ENCODE measurements around the gene CCDC122.
"Not testable (repeated sequence)": the region's sequence is repeated elsewhere in the genome, so short reads cannot be mapped to it uniquely, and the experiment has no call there.

CCDC122 gene

DNA sequence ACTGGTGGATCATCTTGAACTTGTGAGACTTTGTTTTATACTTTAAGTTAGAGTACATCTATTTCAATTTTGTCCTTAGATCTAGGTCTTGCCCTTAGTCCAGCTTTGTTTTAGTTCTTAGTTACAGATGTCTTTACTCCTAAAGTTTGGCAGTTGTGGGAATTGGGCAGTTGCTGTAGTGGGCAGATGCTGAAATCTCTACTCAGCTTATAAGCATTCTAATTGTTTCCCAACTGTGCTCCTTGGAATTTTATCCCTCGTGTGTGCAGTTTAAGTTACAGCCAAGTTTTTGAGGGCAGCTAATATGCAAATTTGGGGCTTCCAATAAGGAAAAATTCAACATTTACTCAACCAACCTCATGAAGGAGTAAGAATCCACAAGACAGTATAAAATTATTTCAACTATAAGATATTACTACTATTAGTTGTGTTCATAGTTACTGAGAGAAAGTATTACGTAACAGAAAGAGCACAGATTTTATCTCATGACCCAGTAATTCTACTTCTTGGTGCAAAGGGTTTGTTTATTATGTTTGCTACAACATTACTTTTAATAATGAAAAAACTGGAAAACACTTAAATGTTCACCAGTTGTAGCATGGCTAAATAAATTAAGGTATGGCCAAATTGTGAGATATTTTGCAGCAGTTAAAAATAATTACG, 32.9 kb downstream of the CCDC122 start:
- CTCF ChIA-PET, result no interaction called here
- TF ChIP-seq, protein P1, sequence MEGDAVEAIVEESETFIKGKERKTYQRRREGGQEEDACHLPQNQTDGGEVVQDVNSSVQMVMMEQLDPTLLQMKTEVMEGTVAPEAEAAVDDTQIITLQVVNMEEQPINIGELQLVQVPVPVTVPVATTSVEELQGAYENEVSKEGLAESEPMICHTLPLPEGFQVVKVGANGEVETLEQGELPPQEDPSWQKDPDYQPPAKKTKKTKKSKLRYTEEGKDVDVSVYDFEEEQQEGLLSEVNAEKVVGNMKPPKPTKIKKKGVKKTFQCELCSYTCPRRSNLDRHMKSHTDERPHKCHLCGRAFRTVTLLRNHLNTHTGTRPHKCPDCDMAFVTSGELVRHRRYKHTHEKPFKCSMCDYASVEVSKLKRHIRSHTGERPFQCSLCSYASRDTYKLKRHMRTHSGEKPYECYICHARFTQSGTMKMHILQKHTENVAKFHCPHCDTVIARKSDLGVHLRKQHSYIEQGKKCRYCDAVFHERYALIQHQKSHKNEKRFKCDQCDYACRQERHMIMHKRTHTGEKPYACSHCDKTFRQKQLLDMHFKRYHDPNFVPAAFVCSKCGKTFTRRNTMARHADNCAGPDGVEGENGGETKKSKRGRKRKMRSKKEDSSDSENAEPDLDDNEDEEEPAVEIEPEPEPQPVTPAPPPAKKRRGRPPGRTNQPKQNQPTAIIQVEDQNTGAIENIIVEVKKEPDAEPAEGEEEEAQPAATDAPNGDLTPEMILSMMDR (IDR thresholded peaks at IDR 0.05; ENCODE audit: control extremely low read depth, extremely low read depth, low read depth, missing control alignments), result no peak
- DNase-seq (ENCODE audit: extremely low spot score), result no peak
- POLR2A ChIA-PET, result no interaction called here

DNA sequence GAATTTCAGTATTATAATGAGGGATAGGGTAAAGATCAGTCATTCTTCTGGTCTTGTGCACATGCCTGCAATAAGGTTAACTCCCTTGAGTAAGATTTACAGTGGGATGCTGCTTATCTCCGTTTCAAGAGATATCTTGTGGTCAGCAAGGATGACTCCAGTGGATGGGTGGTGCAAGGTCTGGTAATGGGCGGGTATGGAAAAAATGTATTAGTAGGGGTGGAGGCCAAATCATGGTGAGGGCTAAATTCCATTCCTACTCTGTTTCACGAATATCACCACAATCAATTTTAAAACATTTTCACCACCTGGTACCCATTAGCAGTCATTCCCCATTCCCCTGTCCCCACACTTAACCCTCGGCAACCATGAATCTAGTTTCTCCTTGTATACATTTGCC, 40.6 kb downstream of the CCDC122 start:
- TF ChIP-seq, protein P1 (IDR thresholded peaks at IDR 0.05; ENCODE audit: control extremely low read depth, extremely low read depth, low read depth, missing control alignments), result no peak
- ChIA-PET CTCF (interaction anchor here (1.0 kb wide), 1 partner anchor 13 kb away, joined by 3 read pairs; no protein-coding TSS in a partner anchor), POLR2A (no interaction called here)
- DNase-seq (ENCODE audit: extremely low spot score), result no peak

DNA sequence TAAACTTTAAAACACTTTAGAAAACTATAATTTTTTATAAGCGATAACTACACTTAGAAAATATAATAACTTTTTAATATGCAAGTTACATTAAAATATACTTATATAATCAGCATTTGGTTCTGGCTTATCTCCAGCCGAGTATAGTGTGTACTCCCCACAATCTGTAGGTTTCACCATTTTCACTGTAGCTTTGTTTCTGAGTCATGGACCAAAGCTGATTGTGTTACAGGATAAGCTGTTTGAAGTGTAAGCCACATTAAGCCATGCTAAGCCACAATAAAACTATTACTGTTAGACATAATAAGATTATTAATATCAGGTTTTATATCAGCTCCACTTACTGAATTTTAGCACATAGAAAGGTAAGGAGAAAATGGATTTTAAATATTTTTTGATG, 43.8 kb downstream of the CCDC122 start:
- POLR2A ChIA-PET, result no interaction called here
- CTCF ChIA-PET, result no interaction called here
- TF ChIP-seq, protein P1 (IDR thresholded peaks at IDR 0.05; ENCODE audit: control extremely low read depth, extremely low read depth, low read depth, missing control alignments), result no peak
- DNase-seq (ENCODE audit: extremely low spot score), result no peak

DNA sequence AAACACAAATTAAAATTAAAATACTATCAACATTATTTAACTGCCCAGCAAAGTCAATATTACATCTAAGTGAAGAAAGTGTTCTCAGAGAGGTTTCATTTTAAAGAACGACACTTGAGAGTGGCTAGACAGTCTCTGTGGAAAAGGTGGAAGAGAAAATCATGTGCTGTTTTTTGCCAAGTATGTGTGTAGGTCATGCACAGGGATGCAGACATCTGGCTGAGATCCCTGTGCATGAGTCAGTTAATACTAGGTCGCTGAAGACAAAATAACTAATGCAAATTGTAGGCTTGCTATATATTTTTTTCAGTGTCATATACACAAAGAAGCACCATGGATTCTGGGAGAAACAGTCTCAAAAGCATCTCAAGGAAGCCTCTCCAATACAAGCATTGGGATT, 48.5 kb downstream of the CCDC122 start:
- TF ChIP-seq, protein P1 (IDR thresholded peaks at IDR 0.05; ENCODE audit: control extremely low read depth, extremely low read depth, low read depth, missing control alignments), result no peak
- ChIA-PET CTCF (interaction anchor here (1.0 kb wide), 1 partner anchor 100 kb away, joined by 3 read pairs; no protein-coding TSS in a partner anchor), POLR2A (no interaction called here)
- DNase-seq (ENCODE audit: extremely low spot score), result no peak

DNA sequence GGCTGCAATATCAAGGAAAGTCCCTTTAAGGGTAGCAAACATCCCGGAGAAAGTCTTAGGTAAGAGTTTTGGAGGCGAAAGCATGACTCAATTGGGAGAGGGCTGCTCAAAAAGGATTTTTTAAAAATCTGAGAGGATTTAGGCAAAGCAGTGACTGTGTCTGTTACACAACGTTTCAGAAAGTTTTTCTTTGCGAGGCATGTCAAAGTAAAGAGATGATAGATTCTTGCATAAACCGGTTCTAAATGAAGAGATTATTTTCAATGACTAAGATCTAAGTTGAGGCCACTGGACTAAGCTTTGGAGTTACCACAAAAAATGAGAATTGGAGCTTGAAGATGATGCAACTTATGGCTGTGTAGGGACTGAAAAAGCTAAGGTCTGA, 49.1 kb downstream of the CCDC122 start:
- ChIA-PET CTCF (no interaction called here), POLR2A (no interaction called here)
- TF ChIP-seq, protein P1 (IDR thresholded peaks at IDR 0.05; ENCODE audit: control extremely low read depth, extremely low read depth, low read depth, missing control alignments), result no peak
- no peak for DNase-seq (ENCODE audit: extremely low spot score)

DNA sequence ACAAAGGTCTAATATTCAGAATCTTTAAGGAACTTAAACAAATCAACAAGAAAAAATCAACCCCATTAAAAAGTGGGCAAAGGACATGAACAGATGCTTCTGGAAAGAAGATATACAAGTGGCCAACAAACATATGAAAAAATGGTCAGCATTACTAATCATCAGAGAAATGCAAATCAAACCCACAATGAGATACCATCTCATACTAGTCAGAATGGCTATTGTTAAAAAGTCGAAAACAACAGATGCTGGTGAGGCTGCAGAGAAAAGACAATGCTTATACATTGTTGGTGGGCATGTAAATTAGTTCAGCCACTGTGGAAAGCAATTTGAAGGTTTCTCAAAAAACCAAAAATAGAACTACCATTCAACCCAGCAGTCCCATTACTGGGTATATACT, 54.9 kb downstream of the CCDC122 start:
- POLR2A ChIA-PET; CTCF ChIA-PET; DNase-seq (ENCODE audit: extremely low spot score): not testable (repeated sequence)

DNA sequence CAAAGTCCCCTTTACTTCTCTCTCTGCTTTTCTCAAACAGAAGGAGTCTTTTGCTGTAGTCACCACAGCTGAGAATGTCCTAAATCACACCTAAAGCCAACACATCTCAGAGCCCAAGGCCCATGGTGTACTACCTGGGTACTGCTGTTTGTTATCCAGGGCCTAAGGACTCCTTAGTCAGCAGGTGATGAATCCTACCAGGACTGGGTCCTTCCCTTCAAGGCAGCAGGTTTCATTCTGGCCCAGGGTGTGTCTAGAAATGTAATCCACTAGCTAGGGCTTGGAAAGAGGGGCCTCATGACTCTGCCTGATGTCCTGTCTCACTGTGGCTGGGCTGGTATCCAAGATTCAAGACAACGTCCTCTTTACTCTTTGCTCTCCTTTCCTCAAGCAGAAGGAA, 56.6 kb downstream of the CCDC122 start:
- no peak for DNase-seq (ENCODE audit: extremely low spot score)
- TF ChIP-seq, protein P1 (IDR thresholded peaks at IDR 0.05; ENCODE audit: control extremely low read depth, extremely low read depth, low read depth, missing control alignments), result no peak
- ChIA-PET CTCF (no interaction called here), POLR2A (no interaction called here)

Measured in GM10248 (cell line).